ENCODE data around the gene CHAF1A. TPM values are rescaled to one million over a fixed set of nuclear protein-coding genes. Genes with fewer than 3 reads are reported as not detected.

The CHAF1A gene
- total and polyA plus RNA-seq, 12 donors = 3.4 to 14.6 (median 8.4) TPM

DNA sequence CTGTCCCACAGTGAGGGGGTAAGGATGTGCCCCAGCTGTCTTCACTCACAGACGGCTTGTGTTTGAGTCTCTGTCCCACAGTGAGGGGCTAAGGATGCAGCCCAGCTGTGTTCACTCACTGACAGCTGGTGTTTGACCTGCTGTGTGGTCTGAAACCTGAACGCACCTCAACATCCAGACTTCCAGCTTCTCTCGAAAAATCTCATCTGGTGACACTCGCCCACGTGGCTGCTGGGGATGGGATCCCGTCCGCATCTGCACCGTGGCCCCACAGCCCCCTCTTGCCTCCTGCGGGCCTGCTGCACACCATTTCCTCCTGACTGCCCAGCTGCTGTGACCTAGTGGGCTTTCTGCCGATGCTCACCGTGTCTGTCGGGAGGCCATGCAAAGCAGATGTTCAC, 27.3 kb downstream of the CHAF1A start:
- H3K27me3 ChIP-seq = no peaks in the 10 kb centered on the region
- intact Hi-C loops (cut with DNase I) = no loop called here
- no peaks in the 10 kb centered on the region for H3K9me3 ChIP-seq (replicated peaks in 1 of 3)
- 85 to 96% (median 91%) methylated on average over 12 of the region's 12 CpGs for WGBS, 4 donors
- no peak for TF ChIP-seq POLR2A (IDR thresholded peaks at IDR 0.05)
- TF ChIP-seq, protein P1, sequence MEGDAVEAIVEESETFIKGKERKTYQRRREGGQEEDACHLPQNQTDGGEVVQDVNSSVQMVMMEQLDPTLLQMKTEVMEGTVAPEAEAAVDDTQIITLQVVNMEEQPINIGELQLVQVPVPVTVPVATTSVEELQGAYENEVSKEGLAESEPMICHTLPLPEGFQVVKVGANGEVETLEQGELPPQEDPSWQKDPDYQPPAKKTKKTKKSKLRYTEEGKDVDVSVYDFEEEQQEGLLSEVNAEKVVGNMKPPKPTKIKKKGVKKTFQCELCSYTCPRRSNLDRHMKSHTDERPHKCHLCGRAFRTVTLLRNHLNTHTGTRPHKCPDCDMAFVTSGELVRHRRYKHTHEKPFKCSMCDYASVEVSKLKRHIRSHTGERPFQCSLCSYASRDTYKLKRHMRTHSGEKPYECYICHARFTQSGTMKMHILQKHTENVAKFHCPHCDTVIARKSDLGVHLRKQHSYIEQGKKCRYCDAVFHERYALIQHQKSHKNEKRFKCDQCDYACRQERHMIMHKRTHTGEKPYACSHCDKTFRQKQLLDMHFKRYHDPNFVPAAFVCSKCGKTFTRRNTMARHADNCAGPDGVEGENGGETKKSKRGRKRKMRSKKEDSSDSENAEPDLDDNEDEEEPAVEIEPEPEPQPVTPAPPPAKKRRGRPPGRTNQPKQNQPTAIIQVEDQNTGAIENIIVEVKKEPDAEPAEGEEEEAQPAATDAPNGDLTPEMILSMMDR (IDR thresholded peaks at IDR 0.05) = no peak
- no peaks in the 10 kb centered on the region for H3K4me1 ChIP-seq (replicated peaks in 1 of 2)
- no peaks in the 10 kb centered on the region for H3K36me3 ChIP-seq (replicated peaks in 1 of 2)
- H3K4me3 ChIP-seq = no peak overlapping the region
- no peak overlapping the region for H3K27ac ChIP-seq
- DNase-seq = no peak

DNA sequence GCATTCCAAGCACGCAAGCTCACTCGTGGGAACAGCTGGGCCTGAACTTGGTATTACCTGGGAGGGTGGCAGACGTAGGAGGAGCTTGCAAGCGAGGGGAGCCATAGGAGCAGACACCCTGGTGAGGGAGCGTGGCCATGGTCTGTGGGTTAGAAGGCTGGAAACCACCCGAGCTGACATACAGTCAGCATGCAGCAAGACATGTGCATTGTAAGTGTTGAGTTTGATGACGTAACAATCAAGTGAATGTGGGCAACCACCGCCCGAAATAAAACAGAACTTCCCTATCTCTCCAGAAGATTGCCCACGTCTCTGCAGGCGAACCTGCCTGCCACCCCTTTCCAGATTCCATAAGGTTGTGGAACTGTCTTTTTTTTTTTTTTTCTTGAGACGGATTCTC, 28.3 kb downstream of the CHAF1A start:
- H3K27me3 ChIP-seq = no peaks in the 10 kb centered on the region
- WGBS, 4 donors = 76 to 90% (median 85%) methylated on average over 12 of the region's 12 CpGs
- H3K4me3 ChIP-seq = no peak overlapping the region
- H3K4me1 ChIP-seq (replicated peaks in 1 of 2) = no peaks in the 10 kb centered on the region
- no peaks in the 10 kb centered on the region for H3K36me3 ChIP-seq (replicated peaks in 1 of 2)
- no peaks in the 10 kb centered on the region for H3K9me3 ChIP-seq (replicated peaks in 1 of 3)
- TF ChIP-seq POLR2A (IDR thresholded peaks at IDR 0.05) = no peak
- TF ChIP-seq, protein P1 (IDR thresholded peaks at IDR 0.05) = no peak
- no peak overlapping the region for H3K27ac ChIP-seq
- intact Hi-C loops (cut with DNase I) = no loop called here
- DNase-seq = peak in 2 of 7 donors; percentile 24 to 40

- DNase-seq = no peak
- Histone ChIP-seq H3K4me3 (no peak overlapping the region), H3K36me3 (replicated peaks in 1 of 2) (no peaks in the 10 kb centered on the region), H3K4me1 (replicated peaks in 1 of 2) (no peaks in the 10 kb centered on the region), H3K27ac (peak overlapping the region in 1 of 5 donors; percentile 49), H3K27me3 (no peaks in the 10 kb centered on the region), H3K9me3 (replicated peaks in 1 of 3) (no peaks in the 10 kb centered on the region)
- 85 to 100% (median 86%) methylated on average over 1 to 9 of the region's 9 CpGs for WGBS, 4 donors
- intact Hi-C loops (cut with DNase I) = no loop called here
- TF ChIP-seq, protein P1 (IDR thresholded peaks at IDR 0.05) = no peak
- no peak for TF ChIP-seq POLR2A (IDR thresholded peaks at IDR 0.05)
Measured at GRCh38 chr19:4431296-4431695, 28.9 kb downstream of the CHAF1A start.

DNA sequence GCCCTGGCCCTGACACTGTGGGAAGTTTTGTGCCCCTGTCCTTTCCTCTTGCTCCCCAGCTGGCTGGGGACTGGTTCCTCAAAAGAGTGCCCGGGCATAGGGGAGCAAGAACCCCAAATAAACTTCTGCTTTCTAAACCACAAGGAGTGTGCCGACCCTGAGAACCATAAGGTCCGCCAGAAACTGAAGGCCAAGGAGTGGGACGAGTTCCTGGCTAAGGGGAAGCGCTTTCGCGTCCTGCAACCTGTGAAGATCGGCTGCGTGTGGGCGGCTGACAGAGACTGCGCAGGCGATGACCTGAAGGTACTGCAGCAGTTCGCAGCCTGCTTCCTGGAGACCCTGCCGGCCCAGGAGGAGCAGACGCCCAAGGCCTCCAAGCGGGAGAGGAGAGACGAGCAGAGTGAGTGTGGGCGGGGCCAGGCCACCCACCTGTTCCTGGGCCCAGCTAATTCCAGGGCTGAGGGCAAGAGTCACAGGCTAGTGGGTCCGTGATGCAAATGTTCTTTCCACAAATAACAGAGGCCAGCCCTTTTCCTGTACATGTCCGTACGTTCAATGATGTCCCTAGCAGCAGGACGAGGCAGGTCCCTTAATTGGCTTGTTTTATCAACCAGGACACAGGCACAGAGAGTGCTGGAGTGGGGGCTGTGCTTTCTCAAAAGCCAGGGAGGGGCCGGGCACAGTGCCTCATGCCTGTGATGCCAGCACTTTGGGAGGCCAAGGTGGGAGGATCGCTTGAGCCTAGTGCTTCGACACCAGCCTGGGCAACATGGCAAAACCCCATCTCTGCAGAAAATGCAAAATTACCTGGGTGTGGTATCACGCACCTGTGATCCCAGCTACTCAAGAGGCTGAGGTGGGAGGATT, 29.6 kb downstream of the CHAF1A start:
- DNase-seq = peak in 2 of 7 donors; percentile 31 to 46
- H3K27ac ChIP-seq = peak overlapping the region in 1 of 5 donors; percentile 49
- no peaks in the 10 kb centered on the region for H3K9me3 ChIP-seq (replicated peaks in 1 of 3)
- H3K27me3 ChIP-seq = no peaks in the 10 kb centered on the region
- H3K4me1 ChIP-seq (replicated peaks in 1 of 2) = no peaks in the 10 kb centered on the region
- intact Hi-C loops (cut with DNase I) = no loop called here
- TF ChIP-seq, protein P1 (IDR thresholded peaks at IDR 0.05) = no peak
- TF ChIP-seq POLR2A (IDR thresholded peaks at IDR 0.05) = no peak
- no peaks in the 10 kb centered on the region for H3K36me3 ChIP-seq (replicated peaks in 1 of 2)
- 80 to 91% (median 88%) methylated on average over 16 to 26 of the region's 26 CpGs for WGBS, 4 donors
- H3K4me3 ChIP-seq = no peak overlapping the region
